Measurements from ENCODE around the gene IL4R.

GRCh38 chr16:27334192-27334764 lies 20.5 kb downstream of the IL4R start:
- TF ChIP-seq CTCF (IDR thresholded peaks at IDR 0.05; ENCODE audit: low read depth, low read length, missing input control): no peak
- no peak for TF ChIP-seq YY1 (IDR thresholded peaks at IDR 0.05)
- TF ChIP-seq JUND (IDR thresholded peaks at IDR 0.05): no peak
- TF ChIP-seq ZBTB33 (IDR thresholded peaks at IDR 0.05): no peak
- TF ChIP-seq RXRA (IDR thresholded peaks at IDR 0.05): no peak
- no peak for TF ChIP-seq MAX (IDR thresholded peaks at IDR 0.05)
- TF ChIP-seq TAF1 (conservative IDR thresholded peaks at IDR 0.05): no peak
- no peak for TF ChIP-seq REST (IDR thresholded peaks at IDR 0.05)
- TF ChIP-seq EGR1 (IDR thresholded peaks at IDR 0.05; ENCODE audit: low read depth in 2 of 2): no peak
